Rectal smooth muscle tissue (tissue), 1 donor: Measurements from ENCODE around the gene SLC2A2.

Experiments
- H3K27ac ChIP-seq: one replicate; pipeline ENCODE4 v1.7.0; 2013; ENCODE audit warnings: low read depth, low read length, inconsistent platforms
- H3K27me3 ChIP-seq: one replicate; pipeline ENCODE4 v1.7.0; 2013; ENCODE audit warnings: low read length; ENCODE audit not compliant: control insufficient read depth, insufficient read depth
- H3K36me3 ChIP-seq: one replicate; pipeline ENCODE4 v1.7.0; 2013; ENCODE audit warnings: low read length; ENCODE audit not compliant: control insufficient read depth, insufficient read depth
- H3K4me1 ChIP-seq: one replicate; pipeline ENCODE4 v1.7.0; 2013; ENCODE audit warnings: low read length; ENCODE audit not compliant: control insufficient read depth, insufficient read depth
- H3K4me3 ChIP-seq: one replicate; pipeline ENCODE4 v1.7.0; 2013; ENCODE audit warnings: low read length
- H3K9ac ChIP-seq: one replicate; pipeline ENCODE4 v1.7.0; 2013; ENCODE audit warnings: low read length

SLC2A2 gene

GRCh38 chr3:170997961-170998913, 28.3 kb downstream of the SLC2A2 start:
- Histone ChIP-seq H3K4me1 (peaks cover 3% of the 10 kb centered on the region), H3K27me3 (no peaks in the 10 kb centered on the region), H3K27ac (no peak overlapping the region), H3K4me3 (no peak overlapping the region), H3K9ac (no peak overlapping the region), H3K36me3 (no peaks in the 10 kb centered on the region)

GRCh38 chr3:170992854-170993253, 33.7 kb downstream of the SLC2A2 start:
- Histone ChIP-seq H3K36me3 (no peaks in the 10 kb centered on the region), H3K9ac (no peak overlapping the region), H3K4me1 (peaks cover 2% of the 10 kb centered on the region), H3K27ac (no peak overlapping the region), H3K27me3 (no peaks in the 10 kb centered on the region), H3K4me3 (no peak overlapping the region)

- Histone ChIP-seq H3K27me3 (no peaks in the 10 kb centered on the region), H3K9ac (no peak overlapping the region), H3K4me1 (no peaks in the 10 kb centered on the region), H3K4me3 (no peak overlapping the region), H3K27ac (no peak overlapping the region), H3K36me3 (no peaks in the 10 kb centered on the region)
These were observed 34.9 kb downstream of the SLC2A2 start for GRCh38 chr3:170991664-170992063.

- no peaks in the 10 kb centered on the region for H3K36me3 ChIP-seq
- no peak overlapping the region for H3K27ac ChIP-seq
- no peaks in the 10 kb centered on the region for H3K4me1 ChIP-seq
- H3K4me3 ChIP-seq, result no peak overlapping the region
- no peaks in the 10 kb centered on the region for H3K27me3 ChIP-seq
- no peak overlapping the region for H3K9ac ChIP-seq
These were observed 37.3 kb downstream of the SLC2A2 start for GRCh38 chr3:170989100-170989648.

- Histone ChIP-seq H3K9ac (no peak overlapping the region), H3K4me1 (no peaks in the 10 kb centered on the region), H3K27ac (no peak overlapping the region), H3K4me3 (no peak overlapping the region), H3K27me3 (no peaks in the 10 kb centered on the region), H3K36me3 (no peaks in the 10 kb centered on the region)
These were observed 38.1 kb downstream of the SLC2A2 start for GRCh38 chr3:170988378-170988777.

- H3K4me3 ChIP-seq, result no peak overlapping the region
- no peaks in the 10 kb centered on the region for H3K27me3 ChIP-seq
- no peaks in the 10 kb centered on the region for H3K36me3 ChIP-seq
- H3K9ac ChIP-seq, result no peak overlapping the region
- no peaks in the 10 kb centered on the region for H3K4me1 ChIP-seq
- H3K27ac ChIP-seq, result no peak overlapping the region
These were observed 41.2 kb downstream of the SLC2A2 start for GRCh38 chr3:170985304-170985703.

- Histone ChIP-seq H3K27ac (no peak overlapping the region), H3K4me3 (no peak overlapping the region), H3K4me1 (no peaks in the 10 kb centered on the region), H3K9ac (no peak overlapping the region), H3K36me3 (no peaks in the 10 kb centered on the region), H3K27me3 (no peaks in the 10 kb centered on the region)
These were observed 43.8 kb downstream of the SLC2A2 start for GRCh38 chr3:170982733-170983132.

GRCh38 chr3:170980399-170980798, 46.1 kb downstream of the SLC2A2 start:
- no peak overlapping the region for H3K4me3 ChIP-seq
- no peaks in the 10 kb centered on the region for H3K4me1 ChIP-seq
- H3K27me3 ChIP-seq, result no peaks in the 10 kb centered on the region
- H3K27ac ChIP-seq, result no peak overlapping the region
- H3K36me3 ChIP-seq, result no peaks in the 10 kb centered on the region
- H3K9ac ChIP-seq, result no peak overlapping the region

- Histone ChIP-seq H3K36me3 (no peaks in the 10 kb centered on the region), H3K27ac (no peak overlapping the region), H3K27me3 (no peaks in the 10 kb centered on the region), H3K4me3 (no peak overlapping the region), H3K9ac (no peak overlapping the region), H3K4me1 (no peaks in the 10 kb centered on the region)
These were observed 48.4 kb downstream of the SLC2A2 start for GRCh38 chr3:170977949-170978745.

- no peaks in the 10 kb centered on the region for H3K36me3 ChIP-seq
- no peak overlapping the region for H3K4me3 ChIP-seq
- H3K4me1 ChIP-seq, result no peaks in the 10 kb centered on the region
- no peaks in the 10 kb centered on the region for H3K27me3 ChIP-seq
- H3K9ac ChIP-seq, result no peak overlapping the region
- no peak overlapping the region for H3K27ac ChIP-seq
These were observed 50.4 kb downstream of the SLC2A2 start for GRCh38 chr3:170976190-170976519.

- Histone ChIP-seq H3K27ac (no peak overlapping the region), H3K36me3 (no peaks in the 10 kb centered on the region), H3K4me3 (no peak overlapping the region)
These were observed 51.0 kb downstream of the SLC2A2 start for GRCh38 chr3:170975283-170976189.

GRCh38 chr3:170974872-170975271, 51.6 kb downstream of the SLC2A2 start:
- Histone ChIP-seq H3K4me3 (no peak overlapping the region), H3K27me3 (no peaks in the 10 kb centered on the region), H3K27ac (no peak overlapping the region), H3K4me1 (no peaks in the 10 kb centered on the region), H3K9ac (no peak overlapping the region), H3K36me3 (no peaks in the 10 kb centered on the region)

More at GRCh38 chr3:170975283-170976189, 51.0 kb downstream of the SLC2A2 start:
- H3K4me1 ChIP-seq, result no peaks in the 10 kb centered on the region
- H3K27me3 ChIP-seq, result no peaks in the 10 kb centered on the region
- no peak overlapping the region for H3K9ac ChIP-seq
